Measurements from ENCODE around the gene NPW. TPM values are rescaled to one million over a fixed set of nuclear protein-coding genes. Genes with fewer than 3 reads are reported as not detected.

The NPW gene
- total and polyA plus RNA-seq, 9 of the 15 experiments (the other 6 are each of a cell fraction or from before 2014, with no cell fraction given): 0.14 to 4.0 (median 2.6) TPM; not detected in 4

GRCh38 chr16:2003827-2004641 is 15.6 kb upstream of the NPW start (continued):
- TF ChIP-seq THRB (CRISPR knock-in tag; conservative IDR thresholded peaks at IDR 0.05): no peak
- no peak for TF ChIP-seq PYGO2 (tag; IDR thresholded peaks at IDR 0.05)
- TF ChIP-seq ZBED1 (IDR thresholded peaks at IDR 0.05): no peak
- no peak for TF ChIP-seq ZNF785 (CRISPR knock-in tag; IDR thresholded peaks at IDR 0.05)
- no peak for TF ChIP-seq ZNF79 (CRISPR knock-in tag; IDR thresholded peaks at IDR 0.05; ENCODE audit: low read depth)
- no peak for TF ChIP-seq NCOA6 (IDR thresholded peaks at IDR 0.05)
- peak; percentile 21; the same call in 1 of the 2 replicates for TF ChIP-seq JUN (IDR thresholded peaks at IDR 0.05; ENCODE audit: borderline replicate concordance, low read depth, low read length)
- TF ChIP-seq JUN (CRISPR knock-in tag; IDR thresholded peaks at IDR 0.05; ENCODE audit: borderline replicate concordance): no peak
- peak; percentile 47 to 81; a peak in 2 of 4 replicates for TF ChIP-seq UBTF (IDR thresholded peaks at IDR 0.05; ENCODE audit: borderline replicate concordance in 1 of 2, low read depth in 2 of 2, low read length in 2 of 2)
- no peak for TF ChIP-seq DPF2 (IDR thresholded peaks at IDR 0.05)
- peak; percentile 98 for TF ChIP-seq KAT2B (IDR thresholded peaks at IDR 0.05; ENCODE audit: low read depth, low read length)
- peak; percentile 66; the same call in 1 of the 2 replicates for TF ChIP-seq SMAD4 (CRISPR knock-in tag; conservative IDR thresholded peaks at IDR 0.05)
- TF ChIP-seq ZNF318 (IDR thresholded peaks at IDR 0.05; ENCODE audit: borderline replicate concordance in 1 of 2, low read depth in 1 of 2): no peak
- TF ChIP-seq POLR3G (IDR thresholded peaks at IDR 0.05; ENCODE audit: extremely low read depth, insufficient read length, insufficient replicate concordance): no peak
- TF ChIP-seq HMG20A (CRISPR knock-in tag; conservative IDR thresholded peaks at IDR 0.05): no peak

All from K562 (cell line).